HPDE6-E6E7 (cell line): ENCODE measurements around the gene KRTAP13-2.
A peak's percentile ranks its signal among the peaks of the same experiment; 100 is the strongest.

Experiments
- DNase-seq: peaks from one replicate; pipeline ENCODE4 v3.0.0; 2011; ENCODE audit warnings: missing footprints; ENCODE audit errors: extremely low spot score

The KRTAP13-2 gene

DNA sequence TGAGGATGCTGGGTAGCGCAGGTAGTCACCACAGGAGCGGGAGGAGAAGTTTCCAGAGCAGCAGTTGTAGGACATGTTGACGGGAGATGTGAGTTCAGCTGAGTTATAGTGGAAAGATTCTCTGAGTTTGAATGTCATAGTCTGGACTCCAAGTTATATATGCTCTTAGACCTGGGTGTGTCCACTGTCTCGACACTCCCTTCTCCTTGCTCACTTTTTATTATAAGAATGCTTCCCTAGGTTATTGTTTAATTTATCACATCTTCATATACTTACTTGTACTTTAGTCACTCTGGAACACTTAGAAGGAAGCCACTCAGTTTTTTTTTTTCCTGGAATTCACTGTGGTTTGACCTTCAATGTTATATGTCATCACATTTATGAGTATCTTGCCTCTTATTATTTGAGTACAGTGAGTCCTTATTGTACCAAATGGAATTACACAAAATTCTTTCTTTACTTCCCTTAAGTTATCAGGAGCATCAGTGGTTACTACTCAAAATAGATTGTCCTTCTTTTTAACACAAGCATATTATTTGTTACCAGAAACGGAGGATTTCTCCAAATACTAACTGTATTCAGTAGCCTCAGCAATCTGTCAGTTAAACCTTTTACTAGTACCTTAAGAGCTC, at the start of gene KRTAP13-2:
Gene KRTAP13-2, minus strand, starts transcription at position 133 of the 632 bp plus-strand sequence. Its CDS starts 58 bp downstream, at position 75.
- no peak for DNase-seq

- DNase-seq = no peak
These were observed 43.9 kb upstream of the KRTAP13-2 start for GRCh38 chr21:30415993-30416392.

GRCh38 chr21:30408782-30409494, 36.9 kb upstream of the KRTAP13-2 start:
- DNase-seq = peak; percentile 13

DNA sequence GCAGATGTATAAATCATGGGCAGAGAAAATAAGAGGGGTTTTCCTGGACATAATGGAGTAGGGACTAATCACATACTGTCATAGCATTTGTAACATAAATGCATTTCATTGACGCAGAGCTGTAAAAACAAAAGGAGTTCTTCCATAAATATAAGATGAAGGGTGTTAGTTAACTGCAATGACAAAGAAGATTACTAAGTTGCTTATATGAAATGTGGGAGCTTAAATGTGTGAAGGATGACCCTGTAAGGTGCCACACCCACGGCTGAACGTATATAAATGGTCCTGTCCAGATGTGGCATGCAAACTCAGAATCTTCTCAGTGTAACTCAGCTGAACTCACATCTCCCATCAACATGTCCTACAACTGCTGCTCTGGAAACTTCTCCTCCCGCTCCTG, 23.7 kb upstream of the KRTAP13-2 start, which contains the start of gene KRTAP13-1:
Gene KRTAP13-1, plus strand, starts transcription at position 301 of the 400 bp plus-strand sequence. Its CDS starts 56 bp downstream, at position 357.
- no peak for DNase-seq

DNA sequence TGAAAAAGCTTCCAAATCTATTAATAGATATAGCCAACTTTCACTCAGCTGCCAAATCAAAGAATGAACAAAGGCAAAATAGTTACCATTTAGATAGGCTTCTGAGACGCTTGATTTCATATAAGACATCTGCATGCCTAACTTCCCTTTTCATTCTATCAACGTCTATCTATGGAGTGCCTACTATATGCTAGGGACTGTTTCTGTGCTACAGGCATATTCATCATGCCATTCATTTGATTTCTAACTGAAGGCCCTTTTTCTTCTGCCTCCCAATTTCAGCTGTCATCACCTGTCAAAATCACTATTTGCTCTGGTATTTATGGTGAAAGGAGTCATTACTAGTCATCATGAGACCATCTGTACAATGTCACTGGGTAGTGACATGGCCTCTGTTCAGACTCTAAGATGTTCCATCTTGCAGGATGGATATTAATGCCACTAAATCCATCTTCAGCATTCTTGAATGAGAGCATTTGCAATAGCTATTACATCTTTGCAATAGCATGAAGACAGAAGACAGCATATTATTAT, 19.5 kb upstream of the KRTAP13-2 start:
- DNase-seq = no peak

DNA sequence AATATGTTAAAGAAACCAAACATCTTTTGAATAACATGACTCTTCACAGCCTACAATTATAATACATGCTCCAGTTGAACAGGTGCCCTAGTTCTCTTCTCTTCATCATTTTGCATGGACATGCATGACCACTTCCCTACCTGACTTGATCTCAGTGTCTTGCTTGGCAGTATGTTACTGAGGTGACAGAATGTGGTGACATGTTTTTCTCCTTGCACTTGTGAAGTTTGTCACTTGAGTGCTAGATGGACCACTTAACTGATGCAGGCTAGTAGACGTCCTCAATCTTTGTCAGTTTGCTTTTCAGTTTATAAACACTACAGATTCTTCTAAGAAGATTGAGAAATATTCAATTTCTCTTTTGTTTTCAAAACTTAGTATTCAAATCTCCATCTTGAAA, 10.1 kb upstream of the KRTAP13-2 start:
- DNase-seq = no peak

DNA sequence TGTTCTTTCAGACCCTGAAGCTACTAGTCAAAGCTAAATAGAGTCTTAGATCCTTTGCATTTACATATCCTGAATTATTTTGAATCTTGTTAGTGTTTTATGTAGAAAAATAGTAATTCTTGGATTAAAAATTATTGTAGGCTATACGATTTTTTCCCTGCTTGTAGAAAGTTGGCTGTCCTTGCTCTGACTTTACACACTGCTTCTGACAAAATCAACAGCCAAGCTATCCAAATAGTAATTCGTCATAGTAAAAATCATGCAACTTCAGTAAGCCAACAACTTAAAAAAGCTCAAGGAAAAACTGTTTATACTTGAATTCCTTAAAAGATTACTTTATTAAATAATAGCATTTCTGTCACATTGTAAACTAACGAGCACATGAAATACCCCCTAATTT, 16.2 kb downstream of the KRTAP13-2 start:
- DNase-seq = no peak

DNA sequence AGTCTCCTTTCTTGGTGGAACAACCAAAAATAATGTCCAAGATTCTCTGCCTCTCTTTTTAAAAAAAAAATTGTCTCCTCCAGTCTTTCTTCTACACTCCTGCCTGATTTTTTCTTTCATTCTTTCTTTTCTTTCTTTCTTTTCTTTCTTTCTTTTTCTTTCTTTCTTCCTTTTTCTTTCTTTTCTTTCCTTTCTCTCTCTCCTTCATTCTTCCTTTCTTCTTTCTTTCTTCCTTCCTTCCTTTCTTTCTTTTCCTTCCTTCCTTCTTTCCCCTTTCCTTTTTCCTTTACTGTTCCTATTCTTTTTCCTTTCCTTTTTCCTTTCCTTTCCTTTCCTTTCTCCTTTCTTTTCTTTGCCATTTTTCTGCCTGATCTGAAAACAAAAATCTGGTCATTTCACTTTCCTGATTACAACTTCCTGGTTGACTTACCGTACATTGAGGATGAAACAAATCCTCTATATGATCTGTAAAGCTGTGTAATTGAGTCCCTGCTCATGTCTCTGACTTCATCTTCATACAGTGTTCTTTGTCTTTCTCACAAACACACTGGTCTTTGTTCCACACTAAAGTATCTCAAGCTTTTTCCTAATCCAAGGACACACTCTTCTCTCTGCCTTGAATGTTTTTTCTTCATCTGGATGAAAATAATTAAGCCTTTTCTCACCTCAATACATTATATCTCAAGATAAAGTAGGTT, 17.6 kb downstream of the KRTAP13-2 start:
- DNase-seq = no peak

DNA sequence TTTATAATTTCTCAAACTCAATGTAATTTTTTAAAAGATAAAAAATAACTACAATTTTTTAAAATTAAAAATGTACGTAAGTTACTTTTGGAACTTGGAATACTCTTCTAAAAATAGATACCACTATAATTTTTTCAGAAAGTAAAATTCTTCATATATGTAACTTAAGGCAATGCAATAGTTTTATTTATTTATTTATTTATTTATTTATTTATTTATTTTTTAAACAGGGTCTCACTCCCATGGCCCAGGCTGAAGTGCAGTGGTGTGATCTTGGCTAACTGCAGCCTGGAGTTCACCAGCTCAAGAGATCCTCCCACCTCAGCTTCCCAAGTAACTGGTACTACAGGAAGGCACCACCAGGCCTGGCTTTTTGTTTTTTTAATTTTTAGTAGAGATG, 20.5 kb downstream of the KRTAP13-2 start:
- DNase-seq = no peak

GRCh38 chr21:30349572-30349971, 22.5 kb downstream of the KRTAP13-2 start:
- DNase-seq = no peak

GRCh38 chr21:30348506-30348905, 23.6 kb downstream of the KRTAP13-2 start, which contains the start of gene KRTAP23-1:
Gene KRTAP23-1, minus strand, starts transcription at chr21:30348606. Its CDS starts 0 bp downstream, at chr21:30348606.
- DNase-seq = no peak

DNA sequence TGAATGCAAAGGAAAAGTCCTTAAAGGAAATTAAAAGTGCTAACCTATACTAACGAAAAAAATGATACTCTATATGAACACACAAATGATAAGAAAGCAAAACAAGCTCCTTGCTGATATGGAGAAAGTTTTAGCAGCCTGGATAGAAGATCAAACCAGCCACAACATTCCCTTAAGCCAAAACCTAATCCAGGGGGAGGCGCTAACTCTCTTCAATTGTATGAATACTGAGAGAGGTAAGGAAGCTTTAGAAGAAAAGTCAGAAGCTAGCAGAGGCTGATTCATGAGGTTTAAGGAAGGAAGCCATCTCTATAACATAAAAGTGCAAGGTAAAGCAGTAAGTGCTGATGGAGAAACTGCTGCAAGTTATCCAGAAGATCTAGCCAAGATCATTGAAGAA, 27.1 kb downstream of the KRTAP13-2 start:
- no peak for DNase-seq

GRCh38 chr21:30340714-30341573, 31.1 kb downstream of the KRTAP13-2 start:
- DNase-seq = peak; percentile 34

GRCh38 chr21:30338717-30339116, 33.4 kb downstream of the KRTAP13-2 start:
- no peak for DNase-seq

DNA sequence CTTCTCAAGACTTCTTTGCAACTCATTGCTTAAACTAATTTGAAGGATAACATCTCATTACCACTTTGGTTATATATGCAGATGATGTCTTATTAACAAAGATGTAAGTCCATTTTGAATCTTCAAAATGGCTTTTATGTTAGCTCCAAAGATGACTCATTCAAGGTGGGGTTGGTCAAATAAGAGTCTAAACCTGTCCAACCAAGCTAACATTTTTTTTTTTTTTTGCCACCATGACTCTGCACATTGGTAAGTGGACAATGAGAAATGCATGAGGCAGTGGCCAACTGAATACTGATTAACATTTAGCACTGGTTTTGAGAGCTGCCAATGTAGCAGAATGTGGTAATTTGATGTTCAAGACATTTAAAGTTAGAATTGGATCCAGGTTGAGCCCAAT, 34.3 kb downstream of the KRTAP13-2 start:
- no peak for DNase-seq

GRCh38 chr21:30337276-30337744, 34.8 kb downstream of the KRTAP13-2 start, which contains the start of gene KRTAP27-1:
Gene KRTAP27-1, minus strand, starts transcription at chr21:30337694. Its CDS starts 26 bp downstream, at chr21:30337668.
- DNase-seq = no peak

DNA sequence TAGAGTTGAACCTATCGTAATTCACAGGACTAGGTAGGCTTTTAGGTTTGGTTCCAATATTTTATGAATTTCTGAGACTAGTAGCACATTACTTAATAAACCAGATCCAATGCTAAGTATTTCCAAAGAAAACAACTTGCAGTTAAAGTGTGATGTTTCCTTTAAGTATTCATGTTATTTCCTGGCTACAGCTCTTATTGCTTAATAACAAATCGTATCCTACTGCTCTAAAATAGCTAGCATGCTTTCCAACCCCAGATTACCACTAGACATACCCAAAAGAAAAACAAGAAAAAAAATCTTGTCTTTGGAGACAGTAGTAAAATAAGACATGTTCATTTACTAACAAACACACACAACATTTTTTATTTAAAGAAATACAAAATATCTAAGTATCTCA, 35.5 kb downstream of the KRTAP13-2 start:
- DNase-seq = no peak

GRCh38 chr21:30333736-30334135, 38.3 kb downstream of the KRTAP13-2 start:
- DNase-seq = no peak

DNA sequence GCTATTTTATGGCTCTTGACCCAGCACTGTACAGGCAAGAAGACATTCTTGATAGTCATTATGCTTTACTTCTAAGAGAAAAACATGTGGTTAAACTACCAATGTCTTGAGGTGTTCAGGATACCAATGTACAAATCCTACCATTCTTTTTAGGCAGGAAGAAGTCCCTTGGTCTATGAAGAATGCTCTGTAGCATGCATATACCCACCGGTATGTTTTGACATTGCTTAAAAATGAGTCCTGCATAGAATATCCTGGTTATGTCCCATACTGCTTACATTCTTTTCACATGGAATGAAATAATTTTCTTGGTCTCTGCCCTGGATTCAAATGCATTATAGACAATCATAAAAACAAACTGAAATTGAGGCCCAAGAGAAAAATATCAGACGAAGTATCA, 39.4 kb downstream of the KRTAP13-2 start:
- DNase-seq = no peak

DNA sequence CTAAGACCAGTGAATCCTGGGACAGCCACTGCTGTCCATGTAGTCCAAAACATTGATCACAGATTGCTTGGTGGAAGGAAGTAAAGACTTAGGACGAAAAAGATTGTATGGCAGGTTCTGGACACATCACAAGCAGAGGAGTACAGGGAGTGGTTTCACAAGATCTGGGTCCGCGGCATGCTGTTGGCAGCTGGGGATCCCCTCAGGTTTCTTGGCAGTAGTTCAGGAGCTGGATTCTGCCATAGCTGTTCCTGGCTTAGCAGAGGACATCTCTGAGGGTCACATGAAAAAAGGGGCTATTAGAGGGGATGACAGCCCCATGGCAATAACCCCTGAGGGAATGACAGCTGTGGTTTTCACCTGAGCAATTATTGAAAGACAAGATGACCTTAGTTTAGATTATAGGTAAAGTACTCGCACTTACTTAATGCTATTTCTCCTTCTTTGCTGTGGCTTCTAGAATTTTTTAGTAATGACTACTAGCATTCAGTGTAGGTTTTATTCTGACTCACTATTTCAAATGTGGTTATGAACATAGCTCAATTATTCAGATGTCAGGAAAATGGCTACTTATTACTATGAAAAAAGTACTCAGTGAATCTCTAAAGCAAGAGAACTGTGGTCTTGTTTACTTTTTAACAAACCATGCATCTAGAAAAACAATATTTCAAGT, 42.7 kb downstream of the KRTAP13-2 start:
- DNase-seq = no peak
